HG02623 (cell line): Measurements from ENCODE around the gene FKBP6.
"Not testable (repeated sequence)": the region's sequence is repeated elsewhere in the genome, so short reads cannot be mapped to it uniquely, and the experiment has no call there.

ENCODE experiments used
- ATAC-seq: cut with Tn5 transposase; IDR thresholded peaks from one replicate; pipeline ENCODE4 v1.9.1; 2021; ENCODE audit warnings: moderate library complexity; ENCODE audit not compliant: unreplicated experiment

FKBP6 gene

GRCh38 chr7:73387908-73388414 is 60.0 kb downstream of the FKBP6 start:
- no peak for ATAC-seq

- no peak for ATAC-seq
These were observed 63.4 kb downstream of the FKBP6 start for GRCh38 chr7:73391396-73391795.

GRCh38 chr7:73394422-73394821 is 66.5 kb downstream of the FKBP6 start:
- no peak for ATAC-seq

GRCh38 chr7:73395538-73396503 is 67.9 kb downstream of the FKBP6 start:
- ATAC-seq, result no peak

- no peak for ATAC-seq
These were observed 69.7 kb downstream of the FKBP6 start for GRCh38 chr7:73397521-73398281.

GRCh38 chr7:73399185-73400050 is 71.5 kb downstream of the FKBP6 start:
- ATAC-seq, result not testable (repeated sequence)

GRCh38 chr7:73404860-73405259 is 76.9 kb downstream of the FKBP6 start:
- ATAC-seq, result not testable (repeated sequence)
